Neural progenitor cell (in vitro differentiated cells): Measurements from ENCODE around the gene MYOG.

Source experiments
- CTCF ChIP-seq: fragments of 200-600 bp; sonication (generic); IDR thresholded peaks from 2 replicates; pipeline ENCODE4 v1.5.1; 2017; ENCODE audit warnings: antibody characterized with exemption, mild to moderate bottlenecking
- EZH2 ChIP-seq: fragments of 200-600 bp; sonication (generic); IDR thresholded peaks from 2 replicates; pipeline ENCODE4 v1.6.1; 2017; ENCODE audit warnings: antibody characterized with exemption, mild to moderate bottlenecking, moderate library complexity

GRCh38 chr1:203066965-203067364, 18.8 kb downstream of the MYOG start:
- TF ChIP-seq EZH2: no peak
- no peak for TF ChIP-seq CTCF
